NCI-H748 treated with DMSO at 0.1 percent for 48 hours (cell line): ENCODE data around the gene C1S.
"Not testable (repeated sequence)": the region's sequence is repeated elsewhere in the genome, so short reads cannot be mapped to it uniquely, and the experiment has no call there.

ENCODE experiments used
- DNase-seq: peaks from one replicate; lab custom pipeline; 2025; lab: John Stamatoyannopoulos, UW

C1S gene

GRCh38 chr12:7046383-7047105 lies 14.0 kb upstream of the C1S start:
- DNase-seq: no peak

- no peak for DNase-seq
Measured at GRCh38 chr12:7047306-7047705, 13.2 kb upstream of the C1S start.

- not testable (repeated sequence) for DNase-seq
Measured at GRCh38 chr12:7049445-7049951, 11.0 kb upstream of the C1S start.

- not testable (repeated sequence) for DNase-seq
Measured at GRCh38 chr12:7049973-7050372, 10.5 kb upstream of the C1S start.

GRCh38 chr12:7054925-7055324 lies 5.6 kb upstream of the C1S start:
- no peak for DNase-seq

- DNase-seq: not testable (repeated sequence)
Measured at GRCh38 chr12:7055736-7056135, 4.8 kb upstream of the C1S start.

- no peak for DNase-seq
Measured at GRCh38 chr12:7058163-7058845, 2.2 kb upstream of the C1S start.

- DNase-seq: no peak
Measured at GRCh38 chr12:7058850-7059395, 1.6 kb upstream of the C1S start.

- no peak for DNase-seq
Measured at GRCh38 chr12:7059780-7060179, 738 bp upstream of the C1S start.

GRCh38 chr12:7061138-7061537 lies 620 bp downstream of the C1S start:
- DNase-seq: no peak

GRCh38 chr12:7061596-7061995 lies 1.1 kb downstream of the C1S start:
- DNase-seq: no peak

- no peak for DNase-seq
Measured at GRCh38 chr12:7064516-7064915, 4.0 kb downstream of the C1S start.

GRCh38 chr12:7065073-7065623 lies 4.6 kb downstream of the C1S start:
- DNase-seq: no peak

- DNase-seq: no peak
Measured at GRCh38 chr12:7066596-7066995, 6.1 kb downstream of the C1S start.

GRCh38 chr12:7067096-7067495 lies 6.6 kb downstream of the C1S start:
- DNase-seq: no peak

- no peak for DNase-seq
Measured at GRCh38 chr12:7068240-7068993, 7.9 kb downstream of the C1S start.

- no peak for DNase-seq
Measured at GRCh38 chr12:7068994-7069346, 8.5 kb downstream of the C1S start.

- no peak for DNase-seq
Measured at GRCh38 chr12:7069386-7069785, 8.9 kb downstream of the C1S start.

- DNase-seq: no peak
Measured at GRCh38 chr12:7072035-7072434, 11.5 kb downstream of the C1S start.

- DNase-seq: no peak
Measured at GRCh38 chr12:7072554-7072953, 12.0 kb downstream of the C1S start.

- no peak for DNase-seq
Measured at GRCh38 chr12:7073946-7074345, 13.4 kb downstream of the C1S start.

GRCh38 chr12:7075518-7075917 lies 15.0 kb downstream of the C1S start:
- DNase-seq: no peak
